ENCODE measurements around the gene HFE.

- no peak for TF ChIP-seq CTCF (conservative IDR thresholded peaks at IDR 0.05 in 1 of 2, IDR thresholded peaks at IDR 0.05 in 1 of 2; ENCODE audit: low read depth in 1 of 2, low read length in 2 of 2)
- no peak for TF ChIP-seq EZH2 (IDR thresholded peaks at IDR 0.05; ENCODE audit: low read length, missing control alignments)
Observed at GRCh38 chr6:26122793-26123674, 35.8 kb downstream of the HFE start.

Data from fibroblast of lung (primary cell).